GM23248 (cell line): Measurements from ENCODE around the gene ANKH.

Experiments
- EZH2 ChIP-seq: fragments of 200-600 bp; sonication (generic); IDR thresholded peaks from 2 replicates; pipeline ENCODE4 v1.6.1; 2018; ENCODE audit warnings: antibody characterized with exemption, mild to moderate bottlenecking; ENCODE audit not compliant: insufficient read depth, poor library complexity, severe bottlenecking
- EZH2phosphoT487 ChIP-seq: fragments of 200-600 bp; sonication (generic); IDR thresholded peaks from 2 replicates; pipeline ENCODE4 v1.6.1; 2018; ENCODE audit warnings: antibody characterized with exemption, moderate library complexity, mild to moderate bottlenecking, low read depth; ENCODE audit not compliant: insufficient read depth

DNA sequence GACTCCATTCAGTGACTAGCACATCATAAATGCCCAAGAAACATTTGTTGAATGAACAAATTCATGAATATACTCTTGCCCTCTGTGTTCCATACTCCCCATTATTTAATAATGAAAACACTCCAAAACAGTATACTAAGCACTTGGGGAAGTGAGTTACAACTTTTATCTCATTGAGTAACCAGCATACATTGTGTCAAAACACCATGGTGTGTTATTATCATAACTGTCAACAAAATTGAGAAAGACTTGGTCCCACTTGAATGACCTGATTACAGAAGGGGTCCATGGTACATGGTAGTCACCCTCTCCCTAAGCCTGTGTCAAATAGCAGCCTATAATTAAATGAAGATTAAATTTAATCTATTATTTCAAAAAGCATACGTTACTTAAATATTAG, 16.2 kb downstream of the ANKH start:
- no peak for TF ChIP-seq EZH2
- no peak for TF ChIP-seq EZH2phosphoT487
